HepG2 (cell line): ENCODE data around the gene WNT2B. TPM values are rescaled to one million over a fixed set of nuclear protein-coding genes. Genes with fewer than 3 reads are reported as not detected.

ENCODE experiments used
- ATAD3A ChIP-seq: sonication (generic); formaldehyde crosslinking; IDR thresholded peaks from 2 replicates; pipeline ENCODE4 v1.4.0; 2020; ENCODE audit warnings: missing genetic modification reagents
- BCL6 ChIP-seq: IDR thresholded peaks from 2 replicates; pipeline ENCODE4 v1.6.1; 2016; ENCODE audit warnings: missing genetic modification reagents, missing compliant biosample characterization
- REST ChIP-seq, 2 experiments: IDR thresholded peaks; 2 replicates each; pipeline ENCODE4 v1.6.1; 2011 to 2012; ENCODE audit warnings: low read length in 2 of 2, borderline replicate concordance in 1 of 2, low read depth in 1 of 2, mild to moderate bottlenecking in 1 of 2, moderate library complexity in 1 of 2
- RXRB ChIP-seq: IDR thresholded peaks from 2 replicates; pipeline ENCODE4 v1.6.1; 2016; ENCODE audit warnings: borderline replicate concordance, missing genetic modification reagents, missing compliant biosample characterization
- ZBTB39 ChIP-seq: sonication (generic); formaldehyde crosslinking; IDR thresholded peaks from 2 replicates; pipeline ENCODE4 v1.5.0; 2020; ENCODE audit warnings: missing genetic modification reagents
- ZNF407 ChIP-seq: sonication (generic); formaldehyde crosslinking; IDR thresholded peaks from one replicate; pipeline ENCODE4 v1.5.1; 2020; ENCODE audit warnings: mild to moderate bottlenecking, missing genetic modification reagents; ENCODE audit errors: not compliant biosample characterization
- ZNF792 ChIP-seq: IDR thresholded peaks from 2 replicates; pipeline ENCODE4 v1.6.1; 2016
- polyA plus RNA-seq, 8 experiments: library from polyadenylated mRNA; depleted of rRNA in 3 of 8; stranded (reverse) in 7 of 8; unstranded in 1 of 8; fragments of >200 nt; fragmentation: Illumina TruSeq in 4 of 8; extraction: Trizol in 4 of 8; gene quantifications; 2 replicates each; pipeline versions ENCODE4 v1.2.1 to v1.2.3, GENCODE V29; 2011 to 2016; ENCODE audit warnings: low read depth in 4 of 8, missing spikeins in 1 of 8, mixed read lengths in 1 of 8; ENCODE audit not compliant: insufficient read depth in 1 of 8
- total RNA-seq, 5 experiments: library from RNA; depleted of rRNA; stranded (reverse); fragments of >200 nt; fragmentation: Illumina TruSeq; extraction: Trizol; gene quantifications; 2 replicates each; pipeline ENCODE4 v1.2.3, GENCODE V29; 2016; ENCODE audit warnings: low read depth in 1 of 5

WNT2B gene
- total and polyA plus RNA-seq, 2 of the 13 experiments (the other 11 are each of a cell fraction or from before 2014, with no cell fraction given) = 0.11 to 0.32 TPM

GRCh38 chr1:112505400-112505785, 3.4 kb upstream of the WNT2B start (continued):
- no peak for TF ChIP-seq ZNF407 (CRISPR knock-in tag)
- no peak for TF ChIP-seq ZBTB39 (CRISPR knock-in tag)
- no peak for TF ChIP-seq REST (IDR thresholded peaks at IDR 0.05; ENCODE audit: borderline replicate concordance in 1 of 2, low read depth in 1 of 2, low read length in 2 of 2)
- TF ChIP-seq RXRB (CRISPR knock-in tag) = no peak
- no peak for TF ChIP-seq BCL6 (CRISPR knock-in tag)
- TF ChIP-seq ZNF792 (CRISPR knock-in tag) = no peak
- TF ChIP-seq ATAD3A (CRISPR knock-in tag) = no peak
